Sigmoid colon (tissue), 7 donors: ENCODE measurements around the gene CCDC127. TPM values are rescaled to one million over a fixed set of nuclear protein-coding genes. Genes with fewer than 3 reads are reported as not detected.
"Not testable (repeated sequence)": the region's sequence is repeated elsewhere in the genome, so short reads cannot be mapped to it uniquely, and the experiment has no call there.

Experiments used
- DNase-seq: peaks from one replicate; pipeline ENCODE4 v3.0.0-alpha.2; 2019
- H3K27ac ChIP-seq, 4 donors: fragments of 200-600 bp; sonication (generic); one replicate each; pipeline ENCODE4 v1.5.1; 2016 to 2019; ENCODE audit warnings: mild to moderate bottlenecking in 1 of 4
- H3K27me3 ChIP-seq, 3 donors: fragments of 200-600 bp; sonication (generic); one replicate each; pipeline ENCODE4 v1.5.1; 2019; ENCODE audit warnings: mild to moderate bottlenecking in 1 of 3
- H3K36me3 ChIP-seq, 4 donors: fragments of 200-600 bp; sonication (generic); one replicate each; pipeline ENCODE4 v1.5.1; 2016 to 2019
- H3K4me1 ChIP-seq, 4 donors: fragments of 200-600 bp; sonication (generic); one replicate each; pipeline ENCODE4 v1.5.1; 2017 to 2019
- H3K4me3 ChIP-seq, 4 donors: fragments of 200-600 bp; sonication (generic); one replicate each; pipeline ENCODE4 v1.5.1; 2017 to 2019; ENCODE audit warnings: mild to moderate bottlenecking in 2 of 4, moderate library complexity in 1 of 4
- H3K9me3 ChIP-seq, 4 donors: fragments of 200-600 bp in 3 of 4; sonication (generic) in 3 of 4; one replicate each; pipeline versions ENCODE4 v1.5.1 to v1.6.1; 2013 to 2019
- EP300 ChIP-seq, 4 donors: sonication (generic); formaldehyde crosslinking; IDR thresholded peaks; one replicate each; pipeline ENCODE4 v1.6.1; 2017; ENCODE audit warnings: antibody characterized with exemption in 4 of 4
- POLR2A ChIP-seq, 2 donors: fragments of 450-650 bp; IDR thresholded peaks; one replicate each; pipeline ENCODE4 v1.6.1; 2016; ENCODE audit warnings: antibody characterized with exemption in 2 of 2, mild to moderate bottlenecking in 2 of 2, moderate library complexity in 2 of 2
- POLR2AphosphoS5 ChIP-seq, 4 donors: sonication (generic); formaldehyde crosslinking; IDR thresholded peaks; one replicate each; pipeline ENCODE4 v1.6.1; 2017; ENCODE audit warnings: antibody characterized with exemption in 4 of 4
- WGBS, 2 donors: extraction: QIAGEN DNeasy Blood & Tissue Kit; methylation state at CpG; one replicate each; pipeline ENCODE4 v1.1.7; 2013; 5-methylcytosine and 5-hydroxymethylcytosine counted together
- intact Hi-C: fragments of 100-400 bp; cut with DNase I; formaldehyde crosslinking; loops from one replicate; pipeline ENCODE4 v1.15.1; 2023
- polyA plus RNA-seq, 3 donors: library from polyadenylated mRNA; stranded (reverse); fragments of 200-250 nt; gene quantifications; one replicate each; pipeline ENCODE4 v1.2.3, GENCODE V29; 2013
- total RNA-seq, 4 donors: library from RNA; depleted of rRNA; stranded (reverse); fragments of >200 nt; gene quantifications; one replicate each; pipeline ENCODE4 v1.1.0, GENCODE V29; 2016
- TF ChIP-seq, protein P1 (sequence below), 4 experiments: fragments of 450-650 bp in 3 of 4; fragments of 200-600 bp in 1 of 4; IDR thresholded peaks; one replicate each; pipeline ENCODE4 v1.5.1; 2016 to 2019; ENCODE audit warnings: antibody characterized with exemption in 4 of 4, mild to moderate bottlenecking in 3 of 4, moderate library complexity in 2 of 4
- donor health status: healthy with polysubstance abuse.
- donor health status: Bipolar disorder and iron deficiency.
- donor health status: healthy.

The CCDC127 gene
- total and polyA plus RNA-seq, 7 donors = 1.2 to 8.3 (median 5.7) TPM

DNA sequence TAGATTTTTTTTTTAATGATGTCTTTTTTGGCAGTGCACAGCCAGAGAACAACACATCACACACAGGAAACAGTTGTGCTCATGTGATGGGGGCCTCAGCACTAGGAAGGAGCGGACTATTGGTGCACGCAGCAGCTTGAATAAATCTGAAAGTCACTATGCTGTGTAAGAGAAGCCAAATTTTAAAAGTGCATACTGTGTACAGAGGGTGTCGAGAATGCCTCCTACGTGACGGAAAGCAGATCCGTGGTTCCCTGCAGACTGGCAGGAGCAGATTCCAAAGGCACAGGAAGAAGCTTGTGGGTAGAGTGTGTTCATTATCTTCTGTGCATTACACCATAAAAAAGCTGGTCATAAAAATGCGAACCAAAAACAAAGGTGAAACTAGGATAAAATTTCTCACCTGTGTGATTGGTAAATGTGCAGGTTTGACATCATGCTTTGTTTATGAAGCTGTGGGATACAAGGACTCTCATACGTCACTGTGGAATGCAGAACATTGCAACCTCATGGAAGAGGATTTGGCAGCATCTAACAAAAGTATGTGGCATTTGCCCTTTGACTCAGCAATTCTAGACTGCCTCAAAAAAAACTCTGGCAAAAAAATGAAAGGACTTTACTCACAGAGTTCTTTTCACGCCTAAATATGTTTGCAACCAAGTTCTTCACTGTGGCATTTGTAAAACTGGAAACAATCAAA is 45.5 kb upstream of the CCDC127 start:
- H3K9me3 ChIP-seq, H3K27me3 ChIP-seq, intact Hi-C loops, DNase-seq, H3K4me3 ChIP-seq: not testable (repeated sequence)
- TF ChIP-seq POLR2AphosphoS5 (IDR thresholded peaks at IDR 0.05) (peak; percentile 29 to 83 (median 82)), EP300 (IDR thresholded peaks at IDR 0.05) (peak in 2 of 4 donors; percentile 3 to 80)
- H3K27ac ChIP-seq = peak overlapping the region; percentile 66 to 79 (median 78)
- peaks cover 0 to 17% (median 6%) of the 10 kb centered on the region in 4 donors for H3K36me3 ChIP-seq
- 75 to 87% methylated on average over 9 of the region's 9 CpGs for WGBS, 2 donors
- peaks cover 0 to 27% (median 23%) of the 10 kb centered on the region in 4 donors for H3K4me1 ChIP-seq

- Histone ChIP-seq H3K27me3 (no peaks in the 10 kb centered on the region), H3K9me3 (no peaks in the 10 kb centered on the region), H3K4me1 (no peaks in the 10 kb centered on the region), H3K4me3 (no peak overlapping the region), H3K36me3 (peaks cover 6 to 56% (median 26%) of the 10 kb centered on the region in 4 donors), H3K27ac (no peak overlapping the region)
- TF ChIP-seq, protein P1, sequence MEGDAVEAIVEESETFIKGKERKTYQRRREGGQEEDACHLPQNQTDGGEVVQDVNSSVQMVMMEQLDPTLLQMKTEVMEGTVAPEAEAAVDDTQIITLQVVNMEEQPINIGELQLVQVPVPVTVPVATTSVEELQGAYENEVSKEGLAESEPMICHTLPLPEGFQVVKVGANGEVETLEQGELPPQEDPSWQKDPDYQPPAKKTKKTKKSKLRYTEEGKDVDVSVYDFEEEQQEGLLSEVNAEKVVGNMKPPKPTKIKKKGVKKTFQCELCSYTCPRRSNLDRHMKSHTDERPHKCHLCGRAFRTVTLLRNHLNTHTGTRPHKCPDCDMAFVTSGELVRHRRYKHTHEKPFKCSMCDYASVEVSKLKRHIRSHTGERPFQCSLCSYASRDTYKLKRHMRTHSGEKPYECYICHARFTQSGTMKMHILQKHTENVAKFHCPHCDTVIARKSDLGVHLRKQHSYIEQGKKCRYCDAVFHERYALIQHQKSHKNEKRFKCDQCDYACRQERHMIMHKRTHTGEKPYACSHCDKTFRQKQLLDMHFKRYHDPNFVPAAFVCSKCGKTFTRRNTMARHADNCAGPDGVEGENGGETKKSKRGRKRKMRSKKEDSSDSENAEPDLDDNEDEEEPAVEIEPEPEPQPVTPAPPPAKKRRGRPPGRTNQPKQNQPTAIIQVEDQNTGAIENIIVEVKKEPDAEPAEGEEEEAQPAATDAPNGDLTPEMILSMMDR (IDR thresholded peaks at IDR 0.05) = no peak
- TF ChIP-seq POLR2A (IDR thresholded peaks at IDR 0.05) = no peak
- WGBS, 2 donors = 83 to 97% methylated on average over 13 of the region's 13 CpGs
- no peak for DNase-seq
- intact Hi-C loops = no loop called here
These were observed 39.2 kb upstream of the CCDC127 start for GRCh38 chr5:257148-257547.

DNA sequence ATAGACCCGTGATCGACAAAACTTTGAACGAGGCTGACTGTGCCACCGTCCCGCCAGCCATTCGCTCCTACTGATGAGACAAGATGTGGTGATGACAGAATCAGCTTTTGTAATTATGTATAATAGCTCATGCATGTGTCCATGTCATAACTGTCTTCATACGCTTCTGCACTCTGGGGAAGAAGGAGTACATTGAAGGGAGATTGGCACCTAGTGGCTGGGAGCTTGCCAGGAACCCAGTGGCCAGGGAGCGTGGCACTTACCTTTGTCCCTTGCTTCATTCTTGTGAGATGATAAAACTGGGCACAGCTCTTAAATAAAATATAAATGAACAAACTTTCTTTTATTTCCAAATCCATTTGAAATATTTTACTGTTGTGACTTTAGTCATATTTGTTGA is 38.4 kb upstream of the CCDC127 start:
- H3K4me1 ChIP-seq, H3K27ac ChIP-seq, H3K9me3 ChIP-seq, DNase-seq, intact Hi-C loops, H3K27me3 ChIP-seq, H3K4me3 ChIP-seq: not testable (repeated sequence)
- WGBS, 2 donors = 87 to 90% methylated on average over 8 of the region's 8 CpGs
- peaks cover 6 to 64% (median 27%) of the 10 kb centered on the region in 4 donors for H3K36me3 ChIP-seq

DNA sequence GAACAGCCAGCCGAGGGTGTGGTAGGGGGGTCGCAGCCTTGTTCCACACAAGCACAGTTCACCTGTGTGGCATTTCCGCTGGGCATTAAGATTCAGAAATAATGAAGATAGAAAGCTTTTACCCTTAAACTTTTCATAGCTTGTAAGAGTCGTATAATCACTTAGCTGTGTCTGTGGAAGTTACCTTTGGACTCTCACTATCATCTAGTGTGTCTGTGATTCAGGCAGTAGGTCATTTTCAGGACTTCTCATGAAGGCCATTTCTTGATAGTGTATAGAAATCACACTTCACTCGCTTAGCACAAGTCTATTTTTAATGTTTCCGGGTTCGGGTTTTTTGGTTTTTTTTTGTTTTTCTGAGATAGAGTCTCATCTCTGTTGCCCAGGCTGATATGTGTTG is 37.2 kb upstream of the CCDC127 start:
- H3K9me3 ChIP-seq, H3K27me3 ChIP-seq, DNase-seq, intact Hi-C loops, H3K4me3 ChIP-seq, H3K27ac ChIP-seq, H3K4me1 ChIP-seq: not testable (repeated sequence)
- 82 to 97% methylated on average over 7 of the region's 7 CpGs for WGBS, 2 donors
- peaks cover 6 to 66% (median 26%) of the 10 kb centered on the region in 4 donors for H3K36me3 ChIP-seq

DNA sequence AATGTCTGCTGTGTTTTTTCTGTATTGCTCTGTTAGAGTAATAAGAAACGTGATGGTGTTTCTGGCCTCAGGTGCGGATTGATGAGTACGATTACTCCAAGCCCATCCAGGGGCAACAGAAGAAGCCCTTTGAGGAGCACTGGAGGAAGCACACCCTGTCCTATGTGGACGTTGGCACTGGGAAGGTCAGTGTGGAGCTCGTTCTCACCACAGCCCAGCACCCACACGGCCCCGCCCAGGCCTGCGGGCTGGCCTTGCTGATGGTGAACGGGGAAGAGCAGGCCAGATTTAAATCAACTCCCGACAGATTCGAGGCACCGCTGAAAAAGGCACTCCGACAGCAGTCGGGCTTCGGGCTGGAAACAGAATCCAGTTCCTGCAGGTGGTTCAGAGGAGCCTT is 36.4 kb upstream of the CCDC127 start:
- not testable (repeated sequence) for DNase-seq, H3K4me1 ChIP-seq
- 89 to 96% methylated on average over 13 to 14 of the region's 15 CpGs for WGBS, 2 donors

GRCh38 chr5:252546-252945 is 34.6 kb upstream of the CCDC127 start:
- 55 to 71% methylated on average over 10 of the region's 10 CpGs for WGBS, 2 donors
- DNase-seq = no peak
- TF ChIP-seq EP300 (IDR thresholded peaks at IDR 0.05) = no peak
- TF ChIP-seq, protein P1 (IDR thresholded peaks at IDR 0.05) = no peak
- no peak for TF ChIP-seq POLR2A (IDR thresholded peaks at IDR 0.05)
- no peaks in the 10 kb centered on the region for H3K9me3 ChIP-seq
- H3K27me3 ChIP-seq = no peaks in the 10 kb centered on the region
- H3K4me1 ChIP-seq = no peaks in the 10 kb centered on the region
- H3K27ac ChIP-seq = no peak overlapping the region
- peaks cover 18 to 82% (median 35%) of the 10 kb centered on the region in 4 donors for H3K36me3 ChIP-seq
- H3K4me3 ChIP-seq = no peak overlapping the region
- intact Hi-C loops = no loop called here

More for the DNA sequence above, 36.4 kb upstream of the CCDC127 start:
- H3K27ac ChIP-seq, H3K9me3 ChIP-seq, H3K27me3 ChIP-seq, H3K4me3 ChIP-seq, intact Hi-C loops: not testable (repeated sequence)
- H3K36me3 ChIP-seq = peaks cover 6 to 72% (median 27%) of the 10 kb centered on the region in 4 donors

DNA sequence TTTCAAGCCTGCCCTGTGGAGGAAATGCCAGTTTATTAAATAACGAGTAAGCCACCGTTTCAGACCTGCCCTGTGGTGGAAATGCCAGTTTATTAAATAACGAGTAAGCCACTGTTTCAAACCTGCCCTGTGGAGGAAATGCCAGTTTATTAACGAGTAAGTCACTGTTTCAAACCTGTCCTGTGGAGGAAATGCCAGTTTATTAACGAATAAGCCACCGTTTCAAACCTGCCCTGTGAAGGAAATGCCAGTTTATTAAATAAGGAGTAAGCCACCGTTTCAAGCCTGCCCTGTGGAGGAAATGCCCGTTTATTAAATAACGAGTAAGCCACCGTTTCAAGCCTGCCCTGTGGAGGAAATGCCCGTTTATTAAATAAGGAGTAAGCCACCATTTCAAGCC is 34.0 kb upstream of the CCDC127 start:
- H3K4me3 ChIP-seq, DNase-seq, H3K4me1 ChIP-seq, H3K27ac ChIP-seq, H3K9me3 ChIP-seq, intact Hi-C loops, H3K27me3 ChIP-seq: not testable (repeated sequence)
- H3K36me3 ChIP-seq = peaks cover 15 to 80% (median 33%) of the 10 kb centered on the region in 4 donors
- 52 to 74% methylated on average over 11 of the region's 11 CpGs for WGBS, 2 donors

- H3K27ac ChIP-seq, H3K27me3 ChIP-seq, DNase-seq, H3K9me3 ChIP-seq, H3K4me3 ChIP-seq, H3K4me1 ChIP-seq, intact Hi-C loops: not testable (repeated sequence)
- 57 to 75% methylated on average over 8 of the region's 8 CpGs for WGBS, 2 donors
- peaks cover 13 to 77% (median 30%) of the 10 kb centered on the region in 4 donors for H3K36me3 ChIP-seq
These were observed 33.6 kb upstream of the CCDC127 start for GRCh38 chr5:251538-251937.

GRCh38 chr5:251016-251415 is 33.1 kb upstream of the CCDC127 start:
- H3K9me3 ChIP-seq, DNase-seq, H3K27me3 ChIP-seq, intact Hi-C loops, H3K4me3 ChIP-seq, H3K4me1 ChIP-seq: not testable (repeated sequence)
- WGBS, 2 donors = 93 to 95% methylated on average over 9 to 10 of the region's 12 CpGs
- H3K27ac ChIP-seq = peak overlapping the region in 1 of 4 donors; percentile 54
- peaks cover 13 to 77% (median 27%) of the 10 kb centered on the region in 4 donors for H3K36me3 ChIP-seq
